ENCODE results near the gene PRPF6.

GRCh38 chr20:64051561-64052325 lies 70.8 kb downstream of the PRPF6 start:
- TF ChIP-seq CTCF (IDR thresholded peaks at IDR 0.05) (no peak), POLR2A (IDR thresholded peaks at IDR 0.05) (peak in 1 of 4 donors; percentile 17)

All from esophagus squamous epithelium (tissue), 4 donors.